HepG2 (cell line): ENCODE data around the gene HMG20B. TPM values are rescaled to one million over a fixed set of nuclear protein-coding genes. Genes with fewer than 3 reads are reported as not detected.

Source experiments
- ATAC-seq: fragments of 200-7000 bp; cut with Tn5 transposase; 3 replicates; pipeline ENCODE4 v1.9.1; 2020; ENCODE audit warnings: mild to moderate bottlenecking, moderate library complexity
- BruUV-seq: library from RNA; stranded (reverse); fragments of 400-500 nt; replicated peaks from 2 replicates; lab custom pipeline; 2021; lab: Mats Ljungman, UMichigan
- CTCF ChIA-PET: fragments of 300-600 bp; formaldehyde crosslinking; extraction: SDS; loops from one replicate; lab custom pipeline; 2021; ENCODE audit warnings: low total read pairs, inconsistent platforms, low intra/inter-chr PET ratio; lab: Yijun Ruan, JAX
- POLR2A ChIA-PET: fragments of 350-600 bp; sonication (Branson Sonifier 250); formaldehyde crosslinking; loops from one replicate; lab custom pipeline; 2020; ENCODE audit warnings: antibody characterized with exemption, inconsistent platforms; lab: Yijun Ruan, JAX
- DNase-seq: peaks from one replicate; pipeline ENCODE4 v3.0.0-alpha.2; 2015; ENCODE audit warnings: low spot score
- FAIRE-seq: peaks from 3 replicates; lab custom pipeline; 2011; peaks lifted over from hg19 to GRCh38; lab: Jason Lieb, UNC
- H2AFZ ChIP-seq: one replicate; pipeline ENCODE4 v1.6.1; 2011; ENCODE audit warnings: low read length, inconsistent platforms
- H3K27ac ChIP-seq: fragments of 300-600 bp; 3 replicates; pipeline ENCODE4 v1.8.0; 2011; ENCODE audit warnings: mixed run types, mild to moderate bottlenecking, mixed read lengths, low read length, inconsistent platforms; ENCODE audit not compliant: insufficient read depth; ENCODE audit errors: extremely low read length
- H3K27me3 ChIP-seq, 2 experiments: fragments of 200-600 bp in 1 of 2; 2 replicates in 1 of 2; 3 replicates in 1 of 2; pipeline versions ENCODE4 v1.6.0 to v1.8.0; 2011; ENCODE audit warnings: low read length in 2 of 2, mild to moderate bottlenecking in 2 of 2, moderate library complexity in 2 of 2, inconsistent platforms in 1 of 2; ENCODE audit not compliant: insufficient read depth in 2 of 2, control insufficient read depth in 1 of 2
- H3K36me3 ChIP-seq, 2 experiments: fragments of 200-600 bp in 1 of 2; replicated peaks in 1 of 2; 2 replicates in 1 of 2; 3 replicates in 1 of 2; pipeline versions ENCODE4 v1.5.1 to v1.8.0; 2011; ENCODE audit warnings: low read length in 2 of 2, inconsistent platforms in 1 of 2; ENCODE audit not compliant: insufficient read depth in 2 of 2, control insufficient read depth in 1 of 2
- H3K4me1 ChIP-seq: 2 replicates; pipeline ENCODE4 v1.5.1; 2012; ENCODE audit warnings: low read length, inconsistent platforms; ENCODE audit not compliant: insufficient read depth
- H3K4me2 ChIP-seq: 2 replicates; pipeline ENCODE4 v1.6.0; 2011; ENCODE audit warnings: low read depth, low read length, inconsistent platforms
- H3K4me3 ChIP-seq, 3 experiments: fragments of 200-600 bp in 1 of 3; sonication (generic), shearing (Covaris generic) in 1 of 3; replicated peaks in 1 of 3; 2 replicates each; pipeline ENCODE4 v1.5.1; 2011 to 2016; ENCODE audit warnings: low read length in 3 of 3, inconsistent platforms in 2 of 3, low read depth in 2 of 3, mild to moderate bottlenecking in 2 of 3, control low read depth in 1 of 3, mixed read lengths in 1 of 3; ENCODE audit not compliant: insufficient read depth in 1 of 3
- H3K79me2 ChIP-seq: one replicate; pipeline ENCODE4 v1.6.1; 2011; ENCODE audit warnings: low read length, inconsistent platforms; ENCODE audit not compliant: insufficient read depth
- H3K9ac ChIP-seq: 2 replicates; pipeline ENCODE4 v1.6.0; 2011; ENCODE audit warnings: mild to moderate bottlenecking, low read depth, low read length, inconsistent platforms; ENCODE audit not compliant: insufficient read depth
- H3K9me3 ChIP-seq: 2 replicates; pipeline ENCODE4 v1.5.1; 2012; ENCODE audit warnings: mild to moderate bottlenecking, low read length
- H4K20me1 ChIP-seq: 2 replicates; pipeline ENCODE4 v1.6.0; 2011; ENCODE audit warnings: inconsistent platforms, mild to moderate bottlenecking, low read length, moderate library complexity; ENCODE audit not compliant: insufficient read depth
- ARNT2 ChIP-seq: sonication (generic); formaldehyde crosslinking; IDR thresholded peaks from 2 replicates; pipeline ENCODE4 v1.8.0; 2022; ENCODE audit warnings: mild to moderate bottlenecking, low read depth, missing genetic modification reagents, moderate library complexity
- ATAD3A ChIP-seq: sonication (generic); formaldehyde crosslinking; IDR thresholded peaks from 2 replicates; pipeline ENCODE4 v1.4.0; 2020; ENCODE audit warnings: missing genetic modification reagents
- CEBPG ChIP-seq: IDR thresholded peaks from 2 replicates; pipeline ENCODE4 v1.6.1; 2016
- HDAC2 ChIP-seq: sonication (generic); formaldehyde crosslinking; IDR thresholded peaks from 2 replicates; pipeline ENCODE4 v1.4.0; 2020; ENCODE audit warnings: missing genetic modification reagents
- HNF4A ChIP-seq: sonication (generic); formaldehyde crosslinking; IDR thresholded peaks from 2 replicates; pipeline ENCODE4 v1.4.0; 2020; ENCODE audit warnings: missing genetic modification reagents
- HNRNPUL1 ChIP-seq: fragments of 200-400 bp; formaldehyde crosslinking; IDR thresholded peaks from 2 replicates; pipeline ENCODE4 v1.6.1; 2017; ENCODE audit warnings: low read depth, mild to moderate bottlenecking, low read length, moderate library complexity
- IKZF1 ChIP-seq: fragments of 450-650 bp; IDR thresholded peaks from 2 replicates; pipeline ENCODE4 v1.7.1; 2016
- MLLT10 ChIP-seq: sonication (generic); formaldehyde crosslinking; IDR thresholded peaks from 2 replicates; pipeline ENCODE4 v1.4.0; 2020; ENCODE audit warnings: missing genetic modification reagents
- MTA1 ChIP-seq: sonication (generic); formaldehyde crosslinking; IDR thresholded peaks from 2 replicates; pipeline ENCODE4 v1.4.0; 2020; ENCODE audit warnings: missing genetic modification reagents, mild to moderate bottlenecking, borderline replicate concordance
- RNF2 ChIP-seq: fragments of 450-650 bp; conservative IDR thresholded peaks from 2 replicates; pipeline ENCODE4 v1.6.1; 2016; ENCODE audit warnings: low read depth
- SRSF9 ChIP-seq: fragments of 200-400 bp; formaldehyde crosslinking; IDR thresholded peaks from 2 replicates; pipeline ENCODE4 v1.6.1; 2018; ENCODE audit warnings: borderline replicate concordance, mild to moderate bottlenecking, low read depth, low read length; ENCODE audit not compliant: insufficient read depth, poor library complexity, severe bottlenecking
- ZFY ChIP-seq: sonication (generic); formaldehyde crosslinking; IDR thresholded peaks from 2 replicates; pipeline ENCODE4 v1.4.0; 2020; ENCODE audit warnings: missing genetic modification reagents
- ZNF180 ChIP-seq: sonication (generic); formaldehyde crosslinking; IDR thresholded peaks from 2 replicates; pipeline ENCODE4 v1.4.0; 2020; ENCODE audit warnings: low read depth, missing genetic modification reagents, borderline replicate concordance
- ZNF383 ChIP-seq: sonication (generic); formaldehyde crosslinking; IDR thresholded peaks from 2 replicates; pipeline ENCODE4 v1.4.0; 2020; ENCODE audit warnings: missing genetic modification reagents, mild to moderate bottlenecking, borderline replicate concordance
- ZNF552 ChIP-seq: sonication (generic); formaldehyde crosslinking; IDR thresholded peaks from 2 replicates; pipeline ENCODE4 v1.9.0; 2022; ENCODE audit warnings: missing genetic modification reagents, mild to moderate bottlenecking, borderline replicate concordance
- ZNF572 ChIP-seq: sonication (generic); formaldehyde crosslinking; IDR thresholded peaks from 2 replicates; pipeline ENCODE4 v1.5.1; 2020; ENCODE audit warnings: mild to moderate bottlenecking, missing genetic modification reagents
- ZNF629 ChIP-seq: sonication (generic); formaldehyde crosslinking; conservative IDR thresholded peaks from 2 replicates; pipeline ENCODE4 v1.5.0; 2020; ENCODE audit warnings: missing genetic modification reagents
- ZSCAN25 ChIP-seq: sonication (generic); formaldehyde crosslinking; IDR thresholded peaks from 2 replicates; pipeline ENCODE4 v1.8.0; 2022; ENCODE audit warnings: mild to moderate bottlenecking, missing genetic modification reagents
- WGBS: methylation state at CpG from one replicate; pipeline ENCODE4 v1.1.6; 2017; ENCODE audit warnings: low lambda C conversion rate; 5-methylcytosine and 5-hydroxymethylcytosine counted together
- in situ Hi-C: cut with HindIII; loops from 2 replicates; pipeline ENCODE4 v1.10.0; 2017; ENCODE audit warnings: low pct_unique_long_range_greater_than_20kb; ENCODE audit not compliant: extremely low pct_ligation_motif_present
- intact Hi-C: fragments of 100-400 bp; cut with micrococcal nuclease; formaldehyde crosslinking; loops from one replicate; pipeline ENCODE4 v1.10.0; 2022; ENCODE audit not compliant: unreplicated experiment
- polyA plus RNA-seq, 8 experiments: library from polyadenylated mRNA; depleted of rRNA in 3 of 8; stranded (reverse) in 7 of 8; unstranded in 1 of 8; fragments of >200 nt; fragmentation: Illumina TruSeq in 4 of 8; extraction: Trizol in 4 of 8; gene quantifications; 2 replicates each; pipeline versions ENCODE4 v1.2.1 to v1.2.3, GENCODE V29; 2011 to 2016; ENCODE audit warnings: low read depth in 4 of 8, missing spikeins in 1 of 8, mixed read lengths in 1 of 8; ENCODE audit not compliant: insufficient read depth in 1 of 8
- total RNA-seq, 5 experiments: library from RNA; depleted of rRNA; stranded (reverse); fragments of >200 nt; fragmentation: Illumina TruSeq; extraction: Trizol; gene quantifications; 2 replicates each; pipeline ENCODE4 v1.2.3, GENCODE V29; 2016; ENCODE audit warnings: low read depth in 1 of 5
- TF ChIP-seq, protein P1 (sequence below): IDR thresholded peaks from 2 replicates; pipeline ENCODE4 v1.6.1; 2016; ENCODE audit warnings: low read depth
- TF ChIP-seq, protein P2 (sequence below): sonication (generic); formaldehyde crosslinking; IDR thresholded peaks from 2 replicates; pipeline ENCODE4 v1.9.0; 2022; ENCODE audit warnings: missing genetic modification reagents, mild to moderate bottlenecking, borderline replicate concordance
- TF ChIP-seq, protein P3 (sequence below): sonication (generic); formaldehyde crosslinking; IDR thresholded peaks from 2 replicates; pipeline ENCODE4 v1.4.0; 2020; ENCODE audit warnings: missing genetic modification reagents

HMG20B gene
- total and polyA plus RNA-seq, 2 of the 13 experiments (the other 11 are each of a cell fraction or from before 2014, with no cell fraction given) = 23.9 to 29.2 TPM

DNA sequence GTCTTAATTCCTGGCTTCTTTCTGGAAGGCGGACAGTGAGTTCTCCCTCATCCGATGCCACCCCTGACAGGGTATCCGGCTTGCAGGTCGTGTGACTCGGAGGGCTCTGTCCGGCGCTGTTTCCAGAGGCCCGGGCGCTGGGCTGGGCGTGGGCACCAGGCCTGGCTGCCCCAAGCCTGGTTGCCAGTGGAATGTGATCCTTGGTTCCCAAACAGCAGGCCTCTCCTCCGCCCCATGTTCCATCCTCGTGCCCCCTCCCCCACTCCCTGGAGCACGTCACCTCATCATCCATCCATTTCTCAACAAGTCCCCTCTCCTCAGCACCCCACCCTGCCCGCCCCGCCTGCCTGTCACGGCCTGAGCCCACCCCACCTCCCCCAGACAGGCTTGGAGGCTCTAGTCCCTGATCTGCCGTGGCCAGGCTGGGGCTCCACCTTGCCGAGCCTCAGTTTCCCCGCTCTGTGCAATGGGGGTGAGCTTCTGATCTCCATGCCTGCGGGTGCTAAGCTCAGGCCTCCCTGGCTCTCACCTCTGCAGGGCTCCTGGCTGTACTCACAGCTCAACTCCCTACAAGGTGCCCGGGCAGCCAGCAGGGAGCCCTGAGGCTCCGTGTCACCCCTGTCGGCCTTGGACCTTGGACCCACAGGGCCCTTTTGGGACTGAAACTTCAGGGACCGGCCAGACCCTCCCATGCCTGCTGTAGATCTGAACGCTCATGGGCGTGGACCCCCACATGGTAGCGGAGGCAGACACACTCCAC, 31.7 kb downstream of the HMG20B start:
- FAIRE-seq (no peak), DNase-seq (no peak), ATAC-seq (no peak)
- Histone ChIP-seq H3K4me2 (peak overlapping the region; percentile 67), H4K20me1 (no peaks in the 10 kb centered on the region), H3K79me2 (no peaks in the 10 kb centered on the region), H3K9ac (peak overlapping the region; percentile 10; the same call in 1 of the 2 replicates), H3K27me3 (peaks cover 0 to 29% of the 10 kb centered on the region in 2 experiments; a peak in 2 of 5 replicates), H3K36me3 (no peaks in the 10 kb centered on the region), H2AFZ (no peak overlapping the region), H3K9me3 (no peaks in the 10 kb centered on the region), H3K4me3 (peak overlapping the region; percentile 3 to 68 (median 23); a peak in 1 of 6 replicates), H3K4me1 (peaks cover 48% of the 10 kb centered on the region), H3K27ac (no peak overlapping the region)
- CTCF ChIA-PET = no interaction called here
- in situ Hi-C loops = no loop called here
- BruUV-seq = no TSS peak
- POLR2A ChIA-PET = no interaction called here
- WGBS = 39% methylated on average over 8 of the region's 27 CpGs
- intact Hi-C loops = no loop called here
- TF ChIP-seq ZNF180 (CRISPR knock-in tag) = no peak
- no peak for TF ChIP-seq SRSF9
- no peak for TF ChIP-seq ZNF572 (CRISPR knock-in tag)
- peak; percentile 54; the same call in 1 of the 2 replicates for TF ChIP-seq ZSCAN25 (CRISPR knock-in tag)
- TF ChIP-seq HDAC2 = peak; percentile 5; the same call in 1 of the 2 replicates
- TF ChIP-seq HNF4A (CRISPR knock-in tag) = peak; percentile 60
- no peak for TF ChIP-seq ZNF383
- no peak for TF ChIP-seq MTA1 (CRISPR knock-in tag)
- no peak for TF ChIP-seq RNF2
- TF ChIP-seq ARNT2 (CRISPR knock-in tag) = no peak
- TF ChIP-seq ZNF629 (CRISPR knock-in tag) = 0 out of 2 replicates have a peak, but pooled peaks have one; percentile 33
- no peak for TF ChIP-seq ATAD3A (CRISPR knock-in tag)
- TF ChIP-seq, protein P1, sequence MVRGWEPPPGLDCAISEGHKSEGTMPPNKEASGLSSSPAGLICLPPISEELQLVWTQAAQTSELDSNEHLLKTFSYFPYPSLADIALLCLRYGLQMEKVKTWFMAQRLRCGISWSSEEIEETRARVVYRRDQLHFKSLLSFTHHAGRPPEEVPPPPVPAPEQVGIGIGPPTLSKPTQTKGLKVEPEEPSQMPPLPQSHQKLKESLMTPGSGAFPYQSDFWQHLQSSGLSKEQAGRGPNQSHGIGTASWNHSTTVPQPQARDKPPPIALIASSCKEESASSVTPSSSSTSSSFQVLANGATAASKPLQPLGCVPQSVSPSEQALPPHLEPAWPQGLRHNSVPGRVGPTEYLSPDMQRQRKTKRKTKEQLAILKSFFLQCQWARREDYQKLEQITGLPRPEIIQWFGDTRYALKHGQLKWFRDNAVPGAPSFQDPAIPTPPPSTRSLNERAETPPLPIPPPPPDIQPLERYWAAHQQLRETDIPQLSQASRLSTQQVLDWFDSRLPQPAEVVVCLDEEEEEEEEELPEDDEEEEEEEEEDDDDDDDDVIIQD = no peak
- no peak for TF ChIP-seq ZNF552 (CRISPR knock-in tag)
- TF ChIP-seq HNRNPUL1 = no peak
- TF ChIP-seq, protein P2, sequence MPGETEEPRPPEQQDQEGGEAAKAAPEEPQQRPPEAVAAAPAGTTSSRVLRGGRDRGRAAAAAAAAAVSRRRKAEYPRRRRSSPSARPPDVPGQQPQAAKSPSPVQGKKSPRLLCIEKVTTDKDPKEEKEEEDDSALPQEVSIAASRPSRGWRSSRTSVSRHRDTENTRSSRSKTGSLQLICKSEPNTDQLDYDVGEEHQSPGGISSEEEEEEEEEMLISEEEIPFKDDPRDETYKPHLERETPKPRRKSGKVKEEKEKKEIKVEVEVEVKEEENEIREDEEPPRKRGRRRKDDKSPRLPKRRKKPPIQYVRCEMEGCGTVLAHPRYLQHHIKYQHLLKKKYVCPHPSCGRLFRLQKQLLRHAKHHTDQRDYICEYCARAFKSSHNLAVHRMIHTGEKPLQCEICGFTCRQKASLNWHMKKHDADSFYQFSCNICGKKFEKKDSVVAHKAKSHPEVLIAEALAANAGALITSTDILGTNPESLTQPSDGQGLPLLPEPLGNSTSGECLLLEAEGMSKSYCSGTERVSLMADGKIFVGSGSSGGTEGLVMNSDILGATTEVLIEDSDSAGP (CRISPR knock-in tag) = peak; percentile 27; the same call in 1 of the 2 replicates
- no peak for TF ChIP-seq ZFY (CRISPR knock-in tag)
- no peak for TF ChIP-seq CEBPG (CRISPR knock-in tag)
- TF ChIP-seq, protein P3, sequence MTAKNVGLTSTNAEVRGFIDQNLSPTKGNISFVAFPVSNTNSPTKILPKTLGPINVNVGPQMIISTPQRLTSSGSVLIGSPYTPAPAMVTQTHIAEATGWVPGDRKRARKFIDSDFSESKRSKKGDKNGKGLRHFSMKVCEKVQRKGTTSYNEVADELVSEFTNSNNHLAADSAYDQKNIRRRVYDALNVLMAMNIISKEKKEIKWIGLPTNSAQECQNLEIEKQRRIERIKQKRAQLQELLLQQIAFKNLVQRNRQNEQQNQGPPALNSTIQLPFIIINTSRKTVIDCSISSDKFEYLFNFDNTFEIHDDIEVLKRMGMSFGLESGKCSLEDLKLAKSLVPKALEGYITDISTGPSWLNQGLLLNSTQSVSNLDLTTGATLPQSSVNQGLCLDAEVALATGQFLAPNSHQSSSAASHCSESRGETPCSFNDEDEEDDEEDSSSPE = no peak
- TF ChIP-seq IKZF1 = no peak
- TF ChIP-seq MLLT10 (CRISPR knock-in tag) = no peak
